SU-DHL-6 (cell line): ENCODE results near the gene CYP4V2.

ENCODE experiments used
- CTCF ChIP-seq: fragments of 200-600 bp; sonication (generic); IDR thresholded peaks from one replicate; pipeline ENCODE4 v1.5.1; 2017; ENCODE audit warnings: antibody characterized with exemption, mild to moderate bottlenecking, low read length, moderate library complexity; ENCODE audit not compliant: insufficient read depth, poor library complexity, severe bottlenecking
- EZH2phosphoT487 ChIP-seq: fragments of 200-600 bp; sonication (generic), shearing (Covaris generic); conservative IDR thresholded peaks from 2 replicates; pipeline ENCODE4 v1.6.1; 2018; ENCODE audit warnings: mild to moderate bottlenecking, antibody characterized with exemption, low read length, moderate library complexity, mixed read lengths

- TF ChIP-seq CTCF (no peak), EZH2phosphoT487 (no peak)
Observed at GRCh38 chr4:186166852-186167512, 24.4 kb upstream of the CYP4V2 start.
